Caki2 (cell line): Measurements from ENCODE around the gene WDFY2. TPM values are rescaled to one million over a fixed set of nuclear protein-coding genes. Genes with fewer than 3 reads are reported as not detected.
"Not testable (repeated sequence)": the region's sequence is repeated elsewhere in the genome, so short reads cannot be mapped to it uniquely, and the experiment has no call there.

ENCODE experiments used
- DNase-seq: peaks from one replicate; pipeline ENCODE4 v3.0.0-alpha.2; 2015; ENCODE audit warnings: low read depth
- in situ Hi-C: cut with HindIII; loops from 2 replicates; pipeline ENCODE4 v1.10.0; 2016; ENCODE audit warnings: low sequenced_read_pairs, low pct_unique_long_range_greater_than_20kb, mixed read lengths
- total RNA-seq: library from RNA; depleted of rRNA; stranded (reverse); fragments of >200 nt; shearing (Covaris generic); gene quantifications from 2 replicates; pipeline ENCODE4 v1.2.3, GENCODE V29; 2014; ENCODE audit warnings: low replicate concordance

WDFY2 gene
- total RNA-seq, 1 experiment from 2014 or later = 1.2 TPM

DNA sequence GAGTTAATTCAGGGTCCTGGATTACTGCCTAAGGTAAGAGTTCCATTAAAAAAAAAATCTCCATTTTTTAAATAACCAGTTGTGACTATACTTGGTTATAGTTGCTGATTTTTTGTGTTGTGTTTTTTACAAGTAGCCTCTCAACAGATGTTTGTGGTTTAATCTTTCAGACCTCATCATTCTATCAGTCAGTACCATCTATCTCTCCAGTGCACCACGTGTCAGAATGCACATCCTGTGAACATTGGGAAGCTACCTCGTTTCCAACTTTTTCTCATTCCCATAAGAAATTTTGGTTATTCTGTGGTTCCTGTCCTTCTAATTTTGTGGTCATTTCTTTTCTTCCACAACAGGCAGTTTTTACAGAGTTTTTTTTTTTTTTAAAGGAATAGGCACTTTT is 39.2 kb downstream of the WDFY2 start:
- in situ Hi-C loops = no loop called here
- no peak for DNase-seq

DNA sequence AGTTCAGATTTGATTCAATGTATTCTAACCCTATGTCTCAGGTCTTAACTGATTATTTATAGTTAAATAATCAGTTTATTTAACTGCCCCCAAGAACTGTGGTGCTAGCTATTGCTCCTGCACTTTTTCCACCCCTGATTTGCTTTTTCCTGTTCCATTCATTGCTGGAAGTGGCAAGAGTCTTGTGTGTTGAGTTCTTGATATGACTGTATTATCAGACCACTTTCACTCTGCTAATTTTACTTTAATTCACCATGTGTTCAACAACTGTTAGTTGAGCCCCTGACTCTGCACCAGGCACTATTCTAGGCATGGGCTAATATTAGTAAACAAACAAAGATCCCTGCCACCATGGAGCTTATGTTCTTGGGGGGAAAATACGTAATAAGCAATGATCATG is 39.9 kb downstream of the WDFY2 start:
- in situ Hi-C loops = no loop called here
- DNase-seq = no peak

DNA sequence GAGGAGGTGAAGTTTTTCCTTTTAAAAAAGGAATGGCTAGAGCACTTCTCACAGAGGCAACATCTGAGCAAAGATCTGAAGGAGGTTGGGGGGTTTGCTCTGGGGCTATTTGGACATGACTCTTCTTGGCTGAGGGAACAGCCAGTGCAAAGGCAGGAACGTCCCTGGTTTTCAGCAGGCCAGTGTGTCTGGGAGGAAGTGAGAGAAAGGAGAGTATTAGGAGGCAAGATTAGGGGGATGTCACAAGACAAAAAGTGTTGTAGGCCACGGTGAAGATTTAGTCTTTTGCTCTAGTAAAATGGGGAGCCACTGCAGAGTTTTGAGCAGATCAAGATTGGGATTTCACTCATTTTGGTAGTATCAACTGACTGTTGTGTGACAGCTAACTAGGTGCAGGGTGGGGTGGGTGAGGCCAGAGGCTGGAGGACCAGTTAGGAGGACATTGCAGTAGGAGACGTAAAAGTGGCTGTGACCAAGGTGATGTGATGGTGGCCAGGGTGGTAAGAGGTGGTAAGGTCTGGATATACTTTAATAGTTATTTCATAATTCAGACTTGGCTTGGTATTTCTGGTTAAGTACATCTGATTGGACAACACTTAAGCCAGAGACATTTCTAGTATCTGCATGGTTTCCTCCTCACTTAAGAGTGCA is 40.6 kb downstream of the WDFY2 start:
- DNase-seq = no peak
- in situ Hi-C loops = no loop called here

DNA sequence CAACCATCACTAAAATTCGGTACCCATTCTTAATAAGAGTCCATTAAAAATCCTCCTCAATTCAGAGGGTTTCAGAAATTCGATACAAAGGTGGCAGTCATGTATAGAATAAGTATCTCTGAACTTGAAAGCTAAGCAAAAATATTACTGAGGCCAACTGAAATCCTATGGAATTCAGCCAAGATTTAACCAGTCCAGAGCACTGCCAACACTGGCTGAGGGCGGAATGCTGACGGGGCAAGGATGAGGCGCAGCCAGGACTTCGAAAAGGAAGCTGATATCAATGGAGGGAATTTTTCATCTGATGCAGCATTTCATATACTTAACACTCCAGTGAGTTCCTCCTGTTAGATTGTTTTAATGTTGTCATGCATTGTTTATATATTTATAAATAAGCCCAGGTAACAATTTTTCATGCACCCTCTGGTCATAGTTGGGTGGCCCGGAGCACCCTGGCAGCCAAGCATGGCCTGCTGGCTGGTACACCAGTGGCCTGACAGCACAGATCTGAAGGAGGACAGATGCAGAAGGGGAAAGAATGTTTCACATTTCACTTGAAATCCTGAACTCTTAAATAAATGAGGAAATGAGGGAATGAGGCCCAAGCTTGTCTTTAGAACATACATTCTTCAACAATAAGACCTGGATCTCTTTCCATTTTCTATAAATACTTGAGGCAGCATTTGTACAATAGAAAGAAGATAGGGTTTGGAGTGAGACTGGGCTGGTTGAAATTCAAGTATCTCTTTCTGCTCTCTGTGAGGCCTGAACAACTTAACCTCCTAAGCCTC is 41.5 kb downstream of the WDFY2 start:
- DNase-seq = no peak
- in situ Hi-C loops = no loop called here

DNA sequence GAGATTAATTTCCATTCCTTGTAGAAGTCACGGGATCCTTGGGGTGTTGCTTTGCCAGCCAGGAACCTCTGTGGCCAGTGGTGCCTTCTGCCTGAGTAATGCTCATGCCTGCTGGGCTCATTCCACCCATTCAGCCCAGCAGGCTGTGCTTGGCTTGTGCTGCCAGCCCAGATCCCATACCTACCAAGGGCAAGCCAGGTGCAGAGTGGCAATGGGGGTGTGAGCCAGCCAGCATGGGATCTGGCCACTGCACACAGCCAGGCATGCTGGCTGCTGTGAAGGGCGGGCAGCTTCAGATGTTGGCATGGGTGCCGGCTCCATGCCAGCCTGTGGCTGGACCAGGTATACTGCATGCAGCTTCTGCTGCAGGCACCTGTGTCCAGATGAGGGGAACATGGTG is 42.5 kb downstream of the WDFY2 start:
- in situ Hi-C loops = no loop called here
- DNase-seq = no peak

DNA sequence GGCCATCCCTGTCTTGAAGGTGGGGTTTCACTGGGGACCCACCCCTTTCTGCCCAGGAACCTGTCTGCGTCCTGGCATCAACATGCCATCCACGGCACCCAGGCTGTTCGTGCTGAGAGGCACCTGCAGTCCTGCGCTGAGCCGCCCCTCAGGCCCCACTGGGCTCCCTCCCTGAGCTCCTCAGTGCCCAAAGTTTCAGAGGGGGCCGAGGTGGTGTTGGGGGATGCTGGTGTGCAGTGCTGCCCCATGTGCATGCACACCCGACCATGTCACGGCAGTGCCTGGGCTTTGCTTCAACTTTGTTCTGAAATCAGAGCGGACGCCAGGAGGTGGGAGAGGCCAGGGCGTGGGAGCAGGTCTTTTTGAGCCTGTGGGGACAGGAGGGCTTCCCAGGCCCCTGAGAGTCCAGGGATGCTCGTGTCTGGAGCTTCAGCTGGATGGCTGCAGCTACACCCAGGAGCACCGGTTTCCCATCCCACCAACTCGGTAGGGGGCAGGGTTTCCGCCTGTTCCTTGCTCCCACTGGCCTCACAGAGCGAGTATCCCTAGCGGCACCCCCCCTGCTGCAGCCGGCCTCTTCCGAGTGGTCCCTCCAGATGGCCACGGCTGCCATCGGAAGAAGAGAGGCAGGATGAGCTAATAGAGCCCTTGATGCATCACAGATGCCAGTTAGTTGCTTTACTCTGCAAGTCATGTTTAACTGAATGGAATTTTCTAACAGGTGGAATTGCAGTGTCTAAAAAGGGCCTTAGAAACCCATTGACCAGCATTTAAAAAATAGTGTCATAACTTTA is 44.0 kb downstream of the WDFY2 start:
- in situ Hi-C loops = no loop called here
- no peak for DNase-seq

DNA sequence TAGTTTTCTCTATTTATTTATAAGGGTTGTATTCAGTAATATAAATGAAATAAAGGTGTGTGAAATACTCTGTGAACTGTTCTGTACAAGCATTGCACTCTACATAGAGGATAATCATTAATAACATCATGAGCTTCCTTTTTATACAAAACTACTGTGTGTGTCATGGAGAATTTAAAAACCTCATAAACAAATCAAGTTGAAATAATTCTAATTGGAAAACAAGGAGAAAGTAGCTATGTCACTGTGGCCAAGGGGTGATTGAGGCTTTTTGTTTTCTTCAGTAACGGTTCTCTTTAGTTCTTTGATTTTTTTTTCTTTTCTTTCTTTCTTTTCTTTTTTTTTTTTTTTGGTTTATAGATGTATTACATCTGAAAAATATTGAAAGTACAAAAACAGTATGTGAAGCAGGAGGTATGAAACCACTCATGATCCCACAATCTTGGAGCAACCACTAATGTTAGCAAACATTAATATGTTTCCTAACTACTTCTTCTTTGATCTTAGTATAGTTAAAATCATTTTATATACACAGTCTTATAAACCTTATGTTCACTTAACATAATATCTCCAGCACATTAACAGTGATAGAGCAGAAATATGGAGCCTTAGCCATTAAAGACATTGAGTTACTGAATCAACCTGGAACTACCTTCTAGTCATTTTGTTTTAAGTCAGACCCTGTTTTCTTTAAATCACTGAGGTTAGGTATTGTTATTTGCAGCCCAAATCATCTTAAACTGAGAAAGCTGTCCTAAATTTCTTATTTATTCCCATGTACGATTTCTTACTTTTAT is 45.4 kb downstream of the WDFY2 start:
- DNase-seq = no peak
- in situ Hi-C loops = no loop called here

DNA sequence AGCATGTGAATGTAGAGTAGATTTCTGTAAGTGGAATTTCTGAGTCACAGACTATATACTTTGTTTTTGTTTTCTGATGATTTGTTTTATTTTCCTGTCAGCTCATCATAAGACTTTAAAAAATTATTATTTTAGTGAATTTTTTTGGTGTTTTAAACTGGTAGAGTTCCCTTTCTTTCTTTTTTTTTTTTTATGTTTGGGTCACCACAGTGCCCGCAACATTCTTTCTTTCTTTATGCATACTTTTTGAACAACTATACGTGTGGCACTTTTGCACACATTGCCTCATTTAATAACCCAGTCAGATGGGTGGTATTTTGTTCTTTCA is 46.0 kb downstream of the WDFY2 start:
- no peak for DNase-seq
- in situ Hi-C loops = no loop called here

DNA sequence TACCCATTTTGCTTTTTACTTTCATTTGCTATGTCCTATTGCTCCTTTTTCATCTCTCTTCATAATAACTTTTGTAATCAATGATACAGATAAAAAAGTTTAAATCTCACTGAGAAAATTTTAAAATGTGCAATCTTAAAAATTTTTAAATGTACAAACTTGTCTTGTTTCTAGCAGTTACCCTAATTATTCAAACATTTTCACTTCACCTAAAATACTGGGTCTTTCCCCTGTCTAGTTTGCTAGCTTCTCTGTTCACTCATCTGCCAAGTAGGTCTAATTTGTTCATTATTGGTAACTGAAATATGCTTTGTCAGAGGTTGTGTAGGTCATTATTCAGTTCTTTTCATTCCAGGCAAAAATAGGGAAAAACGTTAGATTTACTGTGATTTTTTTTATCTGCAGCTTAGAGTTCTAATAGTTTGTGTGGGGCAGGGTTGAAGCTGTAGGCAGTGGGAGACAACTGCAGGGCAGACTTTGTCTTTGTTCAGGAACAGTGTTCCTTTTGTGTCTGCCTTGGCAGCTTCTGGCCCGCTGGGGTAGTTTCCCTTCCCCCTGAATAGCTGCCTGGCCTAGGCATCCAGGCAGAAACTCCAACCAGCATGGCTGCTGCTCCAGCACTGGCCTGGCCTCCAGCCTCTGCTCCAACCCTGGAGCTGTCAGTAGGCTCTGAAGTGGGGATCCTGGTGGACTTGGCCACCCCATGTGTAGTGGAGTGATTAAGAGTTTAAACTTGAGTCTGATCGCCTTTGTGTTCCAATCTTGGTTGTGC is 48.5 kb downstream of the WDFY2 start:
- in situ Hi-C loops = no loop called here
- no peak for DNase-seq

DNA sequence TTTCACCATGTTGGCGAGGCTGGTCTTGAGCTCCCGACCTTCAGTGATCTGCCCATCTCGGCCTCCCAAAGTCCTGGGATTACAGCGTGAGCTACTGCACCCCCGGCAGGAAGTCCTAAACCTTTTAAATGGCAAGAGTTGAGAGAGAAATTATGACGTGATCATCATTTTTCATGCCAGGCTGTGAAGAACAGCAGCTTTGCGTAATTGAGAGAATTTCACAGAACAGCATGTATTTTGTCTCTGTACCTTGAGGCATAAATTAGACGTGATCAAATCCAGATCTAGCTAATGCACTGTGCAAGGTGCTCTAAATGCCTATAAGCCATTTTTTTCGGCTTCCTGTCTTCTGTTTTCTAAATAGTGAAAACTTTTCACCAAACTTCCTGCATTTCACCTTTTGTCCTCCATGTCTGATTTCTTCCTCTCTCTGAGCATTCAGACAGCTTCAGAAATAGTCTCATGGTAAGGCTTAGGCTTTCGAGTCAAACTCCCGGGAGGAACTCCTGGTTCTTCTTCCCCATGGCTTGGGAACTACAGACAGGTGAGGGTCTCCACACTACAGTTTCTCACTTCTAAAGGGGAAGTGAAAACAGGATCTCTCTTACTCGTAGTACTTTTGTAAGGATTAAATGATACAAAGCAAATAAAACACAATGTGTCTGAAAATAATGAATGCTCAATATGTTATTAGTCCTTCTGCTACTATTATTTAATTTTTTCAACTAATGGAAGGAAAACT is 51.0 kb downstream of the WDFY2 start:
- no peak for DNase-seq
- in situ Hi-C loops = no loop called here

DNA sequence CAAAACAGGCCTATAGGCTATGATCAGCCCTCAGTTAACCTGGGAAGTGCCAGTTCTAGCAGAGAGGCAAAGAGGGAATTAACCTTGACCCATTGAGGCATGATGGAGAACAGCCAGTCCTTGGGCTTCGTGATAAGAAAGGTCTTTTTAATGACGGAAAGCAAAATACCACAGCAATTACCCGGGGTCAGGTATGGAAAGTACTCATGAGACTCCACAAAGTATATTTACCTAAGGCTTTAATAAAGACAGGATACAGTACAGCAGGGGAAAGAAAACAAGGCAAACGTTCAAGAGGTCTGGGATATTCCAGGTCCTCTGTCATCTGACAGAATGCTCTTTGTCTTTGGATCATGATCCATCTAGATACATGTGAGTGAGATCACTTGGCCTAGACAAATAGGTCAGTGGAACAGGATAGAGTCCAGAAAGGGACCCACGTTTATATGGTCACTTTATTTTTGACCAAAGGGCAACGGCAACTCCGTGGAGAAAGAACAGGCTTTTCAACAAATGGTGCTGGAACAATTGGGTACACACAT is 52.2 kb downstream of the WDFY2 start:
- DNase-seq = peak; percentile 23
- in situ Hi-C loops = no loop called here

DNA sequence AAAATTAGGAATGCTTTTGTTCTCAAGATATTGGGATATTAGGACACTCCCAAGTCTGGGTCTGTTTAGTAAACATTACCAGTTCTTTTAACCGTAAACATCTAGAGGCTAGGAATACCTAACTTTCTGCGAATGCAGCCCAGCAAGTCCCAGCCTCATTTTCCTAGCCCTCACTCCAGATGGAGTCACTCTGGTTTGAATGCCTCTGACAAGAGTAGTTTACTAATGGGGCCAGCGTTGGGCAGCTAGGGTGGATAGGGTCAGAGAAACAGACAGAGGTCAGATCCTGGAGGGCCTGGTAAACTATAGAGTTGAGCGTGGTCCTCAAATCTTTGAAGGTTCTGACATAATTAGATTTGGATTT is 53.6 kb downstream of the WDFY2 start:
- in situ Hi-C loops = no loop called here
- DNase-seq = no peak

DNA sequence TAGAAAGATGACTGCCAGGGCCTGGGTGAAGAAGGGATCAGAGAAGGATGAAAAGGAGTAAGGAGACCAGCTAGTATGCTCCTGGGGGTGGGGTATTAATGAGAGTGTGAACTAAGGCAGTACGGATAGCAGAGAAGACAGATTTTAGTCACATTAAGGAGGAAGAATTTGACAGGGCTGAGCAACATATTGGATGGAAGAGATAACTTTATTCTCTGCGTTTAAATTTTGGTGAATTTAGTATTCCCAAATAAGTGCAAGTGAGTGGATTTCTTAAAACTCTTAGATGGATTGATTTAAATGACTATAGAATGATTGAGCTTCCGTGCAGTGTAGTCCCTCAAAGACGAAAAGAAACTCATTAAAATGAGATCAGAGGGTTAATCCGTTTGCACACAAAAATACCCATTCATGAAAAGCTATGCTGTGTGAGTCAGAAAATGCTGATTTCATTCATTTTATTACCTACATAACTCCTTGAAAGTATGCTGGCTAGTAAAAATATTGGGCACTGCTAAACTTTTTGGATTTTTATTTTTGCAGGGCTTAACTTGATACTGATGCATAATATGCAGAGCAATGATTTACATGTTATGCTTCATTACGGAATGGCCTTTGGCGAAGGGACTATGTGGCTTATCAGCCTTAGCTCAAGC is 54.1 kb downstream of the WDFY2 start:
- in situ Hi-C loops = no loop called here
- no peak for DNase-seq

DNA sequence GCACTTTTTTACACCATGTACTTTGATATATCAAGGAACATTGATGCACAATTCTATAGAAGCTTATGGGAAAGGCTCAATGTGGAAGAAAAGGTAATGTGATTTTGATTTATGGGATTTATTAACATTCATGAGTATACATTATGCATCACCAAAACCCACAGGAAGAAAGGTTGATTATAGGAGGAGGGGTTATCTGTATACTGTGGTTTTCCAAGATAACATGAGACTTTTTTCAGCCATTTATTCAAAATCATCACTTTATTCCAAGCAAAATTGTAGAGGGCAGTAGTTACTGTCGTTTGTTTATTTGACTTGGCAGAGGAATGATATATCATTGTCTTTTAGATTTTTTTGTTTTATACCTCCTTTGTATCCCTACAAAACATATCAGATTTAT is 54.9 kb downstream of the WDFY2 start:
- in situ Hi-C loops = no loop called here

DNA sequence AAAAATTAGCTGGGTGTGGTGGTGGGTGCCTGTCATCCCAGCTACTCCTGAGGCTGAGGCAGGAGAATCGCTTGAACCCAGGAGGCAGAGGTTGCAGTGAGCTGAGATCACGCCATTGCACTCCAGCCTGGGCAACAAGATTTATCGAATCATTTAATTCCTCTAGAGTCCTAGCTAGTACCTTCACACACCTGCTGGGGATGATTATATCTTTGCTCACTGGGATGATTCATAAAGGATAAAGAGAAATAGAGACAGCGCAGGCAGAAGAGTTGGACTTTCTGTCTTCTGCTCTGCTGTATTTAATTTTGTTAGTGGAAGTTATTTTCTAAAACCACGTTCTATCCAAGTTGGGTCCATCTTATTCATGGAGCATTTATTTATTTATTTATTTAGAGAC is 56.4 kb downstream of the WDFY2 start:
- in situ Hi-C loops, DNase-seq: not testable (repeated sequence)

More for the DNA sequence above, 54.9 kb downstream of the WDFY2 start:
- DNase-seq = no peak

DNA sequence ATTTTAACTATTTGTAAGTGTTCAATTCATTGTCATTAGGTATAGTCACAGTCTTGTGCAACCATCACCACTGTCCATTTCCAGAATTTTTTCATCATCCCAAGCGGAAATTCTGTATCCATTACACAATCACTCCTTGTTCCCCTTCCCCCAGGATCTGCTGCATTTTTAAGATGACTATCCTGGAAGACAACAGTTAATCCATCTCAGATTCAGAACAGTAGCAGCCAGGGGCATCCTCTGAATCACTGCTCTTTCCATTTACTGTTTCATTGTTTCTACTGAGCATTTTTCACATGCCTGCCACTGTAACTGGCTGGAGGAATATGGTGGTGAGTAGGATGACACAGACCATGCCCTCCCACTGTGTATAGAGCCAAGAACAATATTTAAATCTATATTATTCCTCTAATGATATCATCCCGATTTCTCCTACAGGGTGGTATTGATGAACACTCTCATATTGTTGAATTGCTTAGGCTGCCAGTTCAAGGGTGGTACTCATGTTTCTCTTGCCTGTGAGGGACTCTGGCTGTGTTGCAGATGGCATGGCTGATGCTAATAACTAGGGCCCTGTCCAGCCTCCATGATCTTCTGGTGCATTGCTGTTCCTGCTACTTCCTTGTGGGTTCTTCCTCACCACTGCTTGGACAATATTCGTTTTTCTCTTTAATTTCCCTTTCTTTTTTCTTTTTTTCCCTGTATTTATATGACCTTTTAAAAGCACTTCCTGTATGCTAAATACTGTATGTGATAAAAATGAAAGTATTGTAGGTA is 59.0 kb downstream of the WDFY2 start:
- DNase-seq = peak; percentile 67
- in situ Hi-C loops = no loop called here
